Hair follicle dermal papilla cell (primary cell): ENCODE results near the gene P4HB. TPM values are rescaled to one million over a fixed set of nuclear protein-coding genes. Genes with fewer than 3 reads are reported as not detected.

Experiments
- total RNA-seq: library from RNA; depleted of rRNA; stranded (reverse); fragments of >200 nt; gene quantifications from 2 replicates; pipeline ENCODE4 v1.2.3, GENCODE V29; 2012

P4HB gene
- 1,150 and 1,536 TPM in 2 replicates for total RNA-seq

DNA sequence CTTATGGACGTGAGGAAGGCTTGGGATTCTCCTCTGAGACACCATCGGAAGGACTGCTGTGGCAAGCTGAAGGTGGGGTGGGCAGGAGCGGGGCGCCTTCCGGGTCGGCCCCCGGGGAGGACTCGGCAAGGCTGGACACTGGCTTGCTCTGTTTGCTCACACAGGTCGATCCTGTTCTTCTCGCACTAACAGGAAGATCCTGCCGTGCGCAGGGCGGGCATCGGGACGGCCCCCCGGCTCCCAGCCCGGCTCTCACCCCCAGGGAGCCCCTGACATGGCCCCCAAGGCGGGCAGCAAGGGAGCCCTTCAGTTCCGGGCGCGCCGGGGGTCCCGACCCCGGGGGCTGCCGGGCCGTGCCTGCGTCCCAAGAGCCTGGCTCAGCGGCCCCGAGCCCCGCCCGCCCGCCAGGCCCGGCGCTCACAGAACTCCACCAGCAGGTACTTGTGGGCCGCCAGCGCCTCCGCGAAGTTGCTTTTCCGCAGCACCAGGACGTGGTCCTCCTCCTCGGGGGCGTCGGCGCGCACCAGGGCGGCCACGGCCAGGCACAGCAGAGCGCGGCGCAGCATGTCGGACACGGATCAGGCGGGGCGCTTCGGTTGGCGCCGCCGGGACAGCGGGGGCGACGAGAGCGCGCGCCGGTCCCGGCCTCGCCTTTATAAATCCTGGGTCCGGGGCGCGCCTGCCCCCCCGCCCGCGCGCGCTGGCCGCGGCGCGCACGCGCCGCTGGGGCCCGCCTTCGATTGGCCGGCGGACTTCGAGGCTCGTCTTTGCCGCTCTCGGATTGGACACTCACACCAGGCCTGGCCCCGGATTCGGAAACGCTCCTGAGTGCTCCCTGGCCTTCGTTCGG, at the start of gene P4HB:
P4HB (minus strand) TSS at position 630 of the 850 bp plus-strand sequence; CDS start at position 566, 64 bp downstream.

DNA sequence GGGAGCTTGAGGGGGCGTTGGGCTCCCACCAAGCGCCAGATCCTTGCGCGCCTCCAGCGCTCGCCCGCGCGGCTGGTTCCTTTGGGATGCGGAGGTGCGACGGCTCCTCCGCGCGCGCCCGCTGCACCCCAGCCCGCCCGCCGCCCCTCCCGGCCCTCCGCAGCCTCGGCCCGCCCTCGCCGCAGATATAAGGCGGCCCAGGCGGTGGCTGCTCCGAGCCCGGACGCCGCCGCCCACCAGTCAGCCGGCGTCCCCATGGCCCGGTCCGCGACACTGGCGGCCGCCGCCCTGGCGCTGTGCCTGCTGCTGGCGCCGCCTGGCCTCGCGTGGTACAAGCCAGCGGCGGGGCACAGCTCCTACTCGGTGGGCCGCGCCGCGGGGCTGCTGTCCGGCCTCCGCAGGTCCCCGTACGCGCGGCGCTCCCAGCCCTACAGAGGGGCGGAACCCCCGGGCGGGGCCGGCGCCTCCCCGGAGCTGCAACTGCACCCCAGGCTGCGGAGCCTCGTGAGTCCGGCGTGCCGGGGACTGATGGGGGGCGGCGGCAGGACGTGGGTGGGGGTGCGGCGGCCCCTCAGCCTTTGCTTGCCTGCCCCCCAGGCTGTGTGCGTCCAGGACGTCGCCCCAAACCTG, 41.8 kb upstream of the P4HB start, which contains the start of gene NPB:
NPB (plus strand) TSS at position 216 of the 630 bp plus-strand sequence; CDS start at position 256, 40 bp downstream.

DNA sequence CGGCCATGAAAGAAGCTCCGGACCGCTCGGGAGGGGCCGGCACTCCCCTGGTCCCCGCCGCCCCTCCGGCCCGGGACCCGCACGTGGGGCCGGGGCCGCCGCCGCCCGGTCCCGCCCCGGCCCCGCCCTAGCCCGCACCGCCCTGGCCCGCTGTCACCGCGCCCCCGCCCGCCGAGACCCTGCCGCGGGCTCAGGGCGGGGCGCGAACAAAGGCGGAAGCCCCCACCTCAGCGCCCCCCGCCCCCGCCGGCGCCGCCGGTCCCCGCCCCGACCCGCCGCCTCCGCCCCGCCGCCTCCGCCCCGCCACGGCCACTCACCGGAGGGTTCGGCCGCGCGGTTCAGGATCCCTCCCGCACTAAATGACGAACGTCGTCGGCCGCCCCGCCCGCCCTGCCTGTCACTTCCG, 10.6 kb upstream of the P4HB start, which contains the start of gene ARHGDIA:
ARHGDIA (minus strand) TSS at position 357 of the 406 bp plus-strand sequence. CDS start 1,407 bp downstream, outside the sequence.

DNA sequence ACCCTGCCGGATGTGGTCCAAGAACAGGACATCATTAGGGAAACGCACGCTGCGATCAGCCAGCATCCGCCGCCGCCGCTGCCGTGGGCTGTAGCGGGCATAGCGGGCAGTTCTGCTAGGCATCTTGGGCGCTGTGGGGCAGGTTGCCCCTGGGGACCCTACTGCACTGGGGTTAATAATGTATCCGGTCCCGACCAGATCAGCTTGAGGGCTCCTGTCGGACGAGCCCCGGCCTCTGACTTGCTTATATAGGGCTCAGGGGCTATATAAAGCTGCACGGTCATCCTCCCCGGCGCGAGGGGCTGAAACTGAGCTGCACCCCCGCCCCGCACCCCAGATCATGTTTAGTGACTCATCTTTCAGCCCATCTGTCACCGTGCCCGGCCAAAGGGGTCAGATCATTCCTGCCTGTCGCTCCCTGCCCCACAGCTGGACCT, 25.5 kb downstream of the P4HB start, which contains the start of gene PPP1R27:
PPP1R27 (minus strand) TSS at position 220 of the 437 bp plus-strand sequence; CDS start at position 123, 97 bp downstream.

DNA sequence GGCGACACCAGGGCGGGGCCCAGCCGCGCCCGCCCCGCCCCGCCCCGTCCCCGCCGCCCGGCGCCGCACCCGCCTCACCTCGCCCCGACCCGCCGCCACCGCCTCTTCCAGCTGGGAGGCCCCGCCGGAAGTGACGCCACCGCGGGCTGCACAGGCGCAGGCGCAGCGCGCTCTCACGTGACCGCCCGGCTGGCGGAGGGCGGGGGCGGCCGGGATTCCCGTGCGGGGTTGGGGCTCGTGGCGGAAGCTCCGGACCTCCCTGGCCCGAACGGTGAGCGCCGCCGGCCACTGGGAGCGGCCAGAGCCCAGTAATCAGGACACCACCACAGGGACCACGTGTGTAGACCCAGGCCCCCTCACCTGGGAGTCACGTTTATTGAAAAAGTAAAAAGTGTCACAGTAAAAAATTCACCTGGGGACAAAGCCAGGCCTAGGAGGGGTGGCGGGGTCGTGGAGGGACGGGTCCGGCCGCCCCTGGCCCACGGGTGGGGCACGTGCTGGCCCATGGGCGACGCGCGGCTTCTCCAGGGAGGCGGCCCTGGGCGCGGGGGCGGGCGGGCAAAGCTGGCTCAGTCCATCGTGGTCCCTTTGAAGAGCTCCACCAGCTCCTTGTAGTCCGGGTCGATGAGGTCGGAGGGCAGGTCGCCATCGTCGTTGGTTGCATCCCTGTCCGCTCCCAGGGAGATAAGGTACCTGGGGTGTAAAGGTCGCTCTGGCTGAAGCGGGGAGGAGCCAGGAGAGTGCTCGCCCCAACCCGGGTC, 27.0 kb downstream of the P4HB start, which contains the start of gene MCRIP1:
MCRIP1 (minus strand) TSS at position 132 of the 761 bp plus-strand sequence. CDS start 8,785 bp downstream, outside the sequence.

DNA sequence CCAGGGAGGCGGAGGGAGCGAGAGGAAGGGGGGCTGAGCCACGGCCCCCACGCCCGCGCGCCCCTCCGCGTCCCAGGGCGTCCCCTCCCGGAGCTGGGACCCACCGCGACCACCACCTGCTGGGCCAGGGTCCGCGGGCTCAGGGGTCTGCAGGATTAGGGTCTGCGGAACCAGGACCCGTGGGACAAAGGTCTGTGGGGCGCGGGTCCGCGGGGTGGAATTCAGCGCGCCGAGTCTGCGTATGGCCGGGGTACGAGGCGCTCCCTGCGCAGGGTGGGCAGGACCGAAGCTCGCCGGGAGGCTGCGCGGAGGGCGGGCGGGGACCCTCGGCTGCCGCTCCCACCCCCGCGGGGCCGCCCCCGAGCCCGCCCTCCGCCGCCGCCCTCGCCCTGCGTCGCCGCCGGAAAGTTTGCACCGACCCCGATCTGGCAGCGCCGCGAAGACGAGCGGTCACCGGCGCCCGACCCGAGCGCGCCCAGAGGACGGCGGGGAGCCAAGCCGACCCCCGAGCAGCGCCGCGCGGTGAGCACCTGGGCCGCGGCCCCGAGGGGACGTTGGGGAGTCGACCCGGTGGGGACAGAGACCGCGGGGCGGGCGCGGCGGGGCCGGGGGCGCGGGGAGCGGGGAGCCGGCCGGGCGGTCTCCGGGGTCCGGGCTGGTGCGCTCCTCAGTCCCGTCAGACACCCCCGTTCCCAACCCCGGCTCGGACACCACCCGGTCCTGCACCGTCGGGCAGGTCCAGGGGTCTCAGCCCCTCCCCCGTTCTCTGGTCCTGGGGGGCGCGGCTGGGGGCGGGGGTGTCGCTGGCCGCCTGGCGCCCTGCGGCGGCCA, 56.4 kb downstream of the P4HB start, which contains the start of gene GCGR:
GCGR (plus strand) TSS at position 423 of the 831 bp plus-strand sequence. CDS start 4,869 bp downstream, outside the sequence.

Other genes with a start within 250 kb of the P4HB start
- 80.4 and 97.5 TPM in 2 replicates for gene NPLOC4, start 223.4 kb downstream of the P4HB start, total RNA-seq
- gene TSPAN10, start 223.3 kb downstream of the P4HB start, total RNA-seq = 1.9 TPM in 2 replicates
- gene PDE6G, start 204.0 kb downstream of the P4HB start, total RNA-seq = not detected in 2 replicates
- 19.8 and 25.6 TPM in 2 replicates for gene OXLD1, start 193.9 kb downstream of the P4HB start, total RNA-seq
- gene CCDC137, start 193.8 kb downstream of the P4HB start, total RNA-seq = 4.9 and 6.8 TPM in 2 replicates
- gene ARL16, start 176.7 kb downstream of the P4HB start, total RNA-seq = 28.9 and 35.6 TPM in 2 replicates
- gene HGS, start 176.5 kb downstream of the P4HB start, total RNA-seq = 107 and 114 TPM in 2 replicates
- 10.1 and 12.3 TPM in 2 replicates for gene MRPL12, start 157.2 kb downstream of the P4HB start, total RNA-seq
- gene SLC25A10, start 148.3 kb downstream of the P4HB start, total RNA-seq = 5.6 and 9.4 TPM in 2 replicates
- not detected in 2 replicates for gene GCGR, start 56.4 kb downstream of the P4HB start, total RNA-seq
- 88.6 and 90.3 TPM in 2 replicates for gene MCRIP1, start 27.2 kb downstream of the P4HB start, total RNA-seq
- gene PPP1R27, start 25.5 kb downstream of the P4HB start, total RNA-seq = not detected in 2 replicates
- 181 and 187 TPM in 2 replicates for gene ARHGDIA, start 10.8 kb upstream of the P4HB start, total RNA-seq
- 54.5 and 57.2 TPM in 2 replicates for gene ALYREF, start 31.1 kb upstream of the P4HB start, total RNA-seq
- 67.8 and 93.4 TPM in 2 replicates for gene ANAPC11, start 31.2 kb upstream of the P4HB start, total RNA-seq
- gene NPB, start 41.7 kb upstream of the P4HB start, total RNA-seq = 0.49 and 1.3 TPM in 2 replicates
- gene PCYT2, start 50.9 kb upstream of the P4HB start, total RNA-seq = 75.6 and 91.4 TPM in 2 replicates
- 17.5 and 27.3 TPM in 2 replicates for gene SIRT7, start 57.6 kb upstream of the P4HB start, total RNA-seq
- gene MAFG, start 67.2 kb upstream of the P4HB start, total RNA-seq = 27.2 and 33.3 TPM in 2 replicates
- 130 and 146 TPM in 2 replicates for gene PYCR1, start 76.8 kb upstream of the P4HB start, total RNA-seq
- gene MYADML2, start 86.7 kb upstream of the P4HB start, total RNA-seq = not detected in 2 replicates
- not detected in 2 replicates for gene NOTUM, start 100.7 kb upstream of the P4HB start, total RNA-seq
- gene ASPSCR1, start 117.1 kb upstream of the P4HB start, total RNA-seq = 32.3 and 33.8 TPM in 2 replicates
- gene CENPX, start 162.3 kb upstream of the P4HB start, total RNA-seq = 13.5 and 14.9 TPM in 2 replicates
- 9.2 and 10.4 TPM in 2 replicates for gene LRRC45, start 162.8 kb upstream of the P4HB start, total RNA-seq
- 5.0 and 5.5 TPM in 2 replicates for gene RAC3, start 171.1 kb upstream of the P4HB start, total RNA-seq
- gene DCXR, start 177.2 kb upstream of the P4HB start, total RNA-seq = 29.9 and 35.8 TPM in 2 replicates
- 56.5 and 59.9 TPM in 2 replicates for gene RFNG, start 191.3 kb upstream of the P4HB start, total RNA-seq
- 95.2 and 105 TPM in 2 replicates for gene GPS1, start 191.4 kb upstream of the P4HB start, total RNA-seq
- 50.3 and 53.1 TPM in 2 replicates for gene DUS1L, start 205.3 kb upstream of the P4HB start, total RNA-seq
- gene FASN, start 237.7 kb upstream of the P4HB start, total RNA-seq = 227 and 302 TPM in 2 replicates